ENCODE results near the gene PDZD4.

- TF ChIP-seq CTCF (IDR thresholded peaks at IDR 0.05; ENCODE audit: low read depth, low read length), result peak; percentile 38
- TF ChIP-seq EZH2phosphoT487 (IDR thresholded peaks at IDR 0.05; ENCODE audit: low read depth), result no peak
These were observed 61.8 kb downstream of the PDZD4 start for GRCh38 chrX:153768311-153769157.
